Breast epithelium (tissue), 4 donors: ENCODE measurements around the gene CEP43. TPM values are rescaled to one million over a fixed set of nuclear protein-coding genes. Genes with fewer than 3 reads are reported as not detected.

Source experiments
- DNase-seq, 2 donors: peaks; one replicate each; pipeline ENCODE4 v3.0.0-alpha.2; 2019; ENCODE audit warnings: low spot score in 2 of 2
- H3K27ac ChIP-seq, 2 donors: fragments of 200-600 bp; sonication (generic) in 1 of 2; one replicate each; pipeline ENCODE4 v1.5.1; 2016 to 2019; ENCODE audit warnings: mild to moderate bottlenecking in 1 of 2
- H3K27me3 ChIP-seq, 2 donors: fragments of 200-600 bp; sonication (generic) in 1 of 2; one replicate each; pipeline versions ENCODE4 v1.5.1 to v1.6.0; 2017 to 2019; ENCODE audit warnings: control low read depth in 1 of 2, mild to moderate bottlenecking in 1 of 2
- H3K36me3 ChIP-seq: fragments of 200-600 bp; one replicate; pipeline ENCODE4 v1.5.1; 2019
- H3K4me1 ChIP-seq, 2 donors: fragments of 200-600 bp; sonication (generic); one replicate each; pipeline ENCODE4 v1.5.1; 2016 to 2019; ENCODE audit warnings: control low read depth in 1 of 2
- H3K4me3 ChIP-seq, 3 donors: fragments of 200-600 bp; sonication (generic); 1 replicate in 2 of 3; 2 replicates in 1 of 3; pipeline ENCODE4 v1.5.1; 2016 to 2019; ENCODE audit warnings: mild to moderate bottlenecking in 3 of 3, moderate library complexity in 2 of 3
- H3K9me3 ChIP-seq, 2 donors: fragments of 200-600 bp; sonication (generic) in 1 of 2; one replicate each; pipeline ENCODE4 v1.5.1; 2016 to 2019; ENCODE audit warnings: control low read depth in 1 of 2
- CTCF ChIP-seq, 3 donors: fragments of 450-650 bp; IDR thresholded peaks; one replicate each; pipeline ENCODE4 v1.5.1; 2016 to 2017; ENCODE audit warnings: antibody characterized with exemption in 3 of 3, mild to moderate bottlenecking in 3 of 3, moderate library complexity in 3 of 3
- POLR2A ChIP-seq: fragments of 450-650 bp; IDR thresholded peaks from one replicate; pipeline ENCODE4 v1.6.1; 2016; ENCODE audit warnings: antibody characterized with exemption, mild to moderate bottlenecking, moderate library complexity
- POLR2AphosphoS5 ChIP-seq, 3 donors: sonication (generic); formaldehyde crosslinking; IDR thresholded peaks; one replicate each; pipeline ENCODE4 v1.6.1; 2017; ENCODE audit warnings: antibody characterized with exemption in 3 of 3
- intact Hi-C: fragments of 100-400 bp; cut with DNase I; formaldehyde crosslinking; loops from one replicate; pipeline ENCODE4 v1.15.1; 2023; ENCODE audit warnings: low total_unique reads
- total RNA-seq, 3 donors: library from RNA; depleted of rRNA; stranded (reverse); fragments of >200 nt; gene quantifications; one replicate each; pipeline ENCODE4 v1.1.0, GENCODE V29; 2016

The CEP43 gene
- total RNA-seq, 3 donors from 2014 or later, result 11.2 to 32.6 (median 22.6) TPM

- H3K36me3 ChIP-seq, result peaks cover 5% of the 10 kb centered on the region
- no peaks in the 10 kb centered on the region for H3K4me1 ChIP-seq
- TF ChIP-seq CTCF (IDR thresholded peaks at IDR 0.05), result no peak
- no peak for TF ChIP-seq POLR2A
- TF ChIP-seq POLR2AphosphoS5 (IDR thresholded peaks at IDR 0.05), result no peak
- no peaks in the 10 kb centered on the region for H3K27me3 ChIP-seq
- DNase-seq, result no peak
- no peak overlapping the region for H3K27ac ChIP-seq
- no peaks in the 10 kb centered on the region for H3K9me3 ChIP-seq
- intact Hi-C loops, result no loop called here
- no peak overlapping the region for H3K4me3 ChIP-seq
Measured at GRCh38 chr6:167015302-167015701, 16.1 kb downstream of the CEP43 start.

GRCh38 chr6:167020206-167020605 is 21.0 kb downstream of the CEP43 start:
- no peak overlapping the region for H3K4me3 ChIP-seq
- no peak overlapping the region for H3K27ac ChIP-seq
- H3K27me3 ChIP-seq, result no peaks in the 10 kb centered on the region
- no peak for TF ChIP-seq POLR2AphosphoS5 (IDR thresholded peaks at IDR 0.05)
- intact Hi-C loops, result no loop called here
- DNase-seq, result no peak
- H3K9me3 ChIP-seq, result no peaks in the 10 kb centered on the region
- no peaks in the 10 kb centered on the region for H3K36me3 ChIP-seq
- H3K4me1 ChIP-seq, result no peaks in the 10 kb centered on the region

- no peaks in the 10 kb centered on the region for H3K27me3 ChIP-seq
- H3K4me3 ChIP-seq, result no peak overlapping the region
- H3K36me3 ChIP-seq, result no peaks in the 10 kb centered on the region
- no peak for DNase-seq
- no peak overlapping the region for H3K27ac ChIP-seq
- no peaks in the 10 kb centered on the region for H3K9me3 ChIP-seq
- intact Hi-C loops, result no loop called here
- TF ChIP-seq CTCF (IDR thresholded peaks at IDR 0.05), result no peak
- no peak for TF ChIP-seq POLR2AphosphoS5 (IDR thresholded peaks at IDR 0.05)
- no peak for TF ChIP-seq POLR2A
- no peaks in the 10 kb centered on the region for H3K4me1 ChIP-seq
Measured at GRCh38 chr6:167027308-167027707, 28.1 kb downstream of the CEP43 start.

GRCh38 chr6:167027772-167028171 is 28.6 kb downstream of the CEP43 start:
- Histone ChIP-seq H3K9me3 (no peaks in the 10 kb centered on the region), H3K27me3 (no peaks in the 10 kb centered on the region), H3K36me3 (no peaks in the 10 kb centered on the region), H3K4me1 (no peaks in the 10 kb centered on the region), H3K4me3 (no peak overlapping the region), H3K27ac (no peak overlapping the region)
- DNase-seq, result no peak
- TF ChIP-seq CTCF (IDR thresholded peaks at IDR 0.05), result no peak
- no peak for TF ChIP-seq POLR2A
- no peak for TF ChIP-seq POLR2AphosphoS5 (IDR thresholded peaks at IDR 0.05)
- intact Hi-C loops, result no loop called here

GRCh38 chr6:167030222-167031072 is 31.2 kb downstream of the CEP43 start:
- no peak for DNase-seq
- Histone ChIP-seq H3K27ac (peak overlapping the region; percentile 10 to 32), H3K4me1 (no peaks in the 10 kb centered on the region), H3K27me3 (no peaks in the 10 kb centered on the region), H3K36me3 (no peaks in the 10 kb centered on the region), H3K9me3 (no peaks in the 10 kb centered on the region), H3K4me3 (no peak overlapping the region)
- intact Hi-C loops, result no loop called here
- TF ChIP-seq POLR2AphosphoS5 (IDR thresholded peaks at IDR 0.05) (no peak), POLR2A (no peak), CTCF (IDR thresholded peaks at IDR 0.05) (no peak)
